ENCODE results near the gene ARFRP1. TPM values are rescaled to one million over a fixed set of nuclear protein-coding genes. Genes with fewer than 3 reads are reported as not detected.
"Not testable (repeated sequence)": the region's sequence is repeated elsewhere in the genome, so short reads cannot be mapped to it uniquely, and the experiment has no call there.

Gene ARFRP1
- total RNA-seq, 1 donor from 2014 or later: 55.5 TPM

DNA sequence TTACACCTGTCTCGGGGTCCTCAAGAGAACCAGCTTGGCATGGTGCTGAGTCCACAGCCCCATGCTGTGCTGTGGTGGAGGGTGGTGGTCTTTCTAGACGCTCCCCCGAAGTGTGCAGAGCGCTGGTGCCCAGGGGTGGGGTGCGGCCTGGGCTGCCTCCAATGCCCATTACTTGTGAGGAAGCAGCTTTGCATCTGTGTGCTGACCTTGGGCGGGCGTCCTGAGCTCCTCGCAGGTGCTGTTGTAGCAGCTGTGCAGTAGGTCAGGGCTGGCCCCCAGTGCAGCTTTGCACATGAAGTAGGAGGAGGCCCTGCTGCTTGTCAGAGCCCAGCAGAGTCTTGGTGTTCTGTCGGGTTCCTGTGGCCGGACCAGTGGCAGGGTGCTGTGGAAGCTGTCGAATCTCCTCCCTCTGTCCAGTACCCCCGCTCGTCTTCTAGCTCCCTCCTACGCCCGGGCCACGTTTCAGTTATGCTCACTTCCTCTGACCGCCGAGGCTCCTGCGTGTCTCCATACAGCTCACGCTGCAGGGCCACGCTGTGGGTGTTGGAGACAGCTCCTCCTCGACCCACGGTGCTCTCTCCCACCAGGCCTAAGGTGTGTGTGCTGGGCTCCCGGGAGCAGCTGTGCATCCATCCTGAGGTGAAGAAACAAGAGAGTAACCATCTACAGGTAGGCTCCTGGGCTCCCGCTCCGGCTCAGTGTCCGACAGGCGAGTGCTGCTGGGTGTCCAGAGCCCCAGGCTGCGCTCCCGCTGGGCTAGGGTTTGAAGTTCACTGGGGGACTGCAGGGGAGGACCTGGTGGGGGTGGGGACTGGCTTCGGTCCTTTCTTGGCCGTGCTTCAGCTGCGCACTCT lies 45.6 kb downstream of the ARFRP1 start:
- Histone ChIP-seq H3K27me3 (ENCODE audit: control insufficient read depth, insufficient read depth, low read length) (no peaks in the 10 kb centered on the region), H3K4me3 (ENCODE audit: low read depth, low read length) (no peak overlapping the region), H3K36me3 (ENCODE audit: control insufficient read depth, insufficient read depth, low read length) (peaks cover 8% of the 10 kb centered on the region)
- DNase-seq (ENCODE audit: low read depth) (no peak), FAIRE-seq (no peak)
- no peak for TF ChIP-seq CTCF (IDR thresholded peaks at IDR 0.05; ENCODE audit: insufficient read depth, low read length, severe bottlenecking)

DNA sequence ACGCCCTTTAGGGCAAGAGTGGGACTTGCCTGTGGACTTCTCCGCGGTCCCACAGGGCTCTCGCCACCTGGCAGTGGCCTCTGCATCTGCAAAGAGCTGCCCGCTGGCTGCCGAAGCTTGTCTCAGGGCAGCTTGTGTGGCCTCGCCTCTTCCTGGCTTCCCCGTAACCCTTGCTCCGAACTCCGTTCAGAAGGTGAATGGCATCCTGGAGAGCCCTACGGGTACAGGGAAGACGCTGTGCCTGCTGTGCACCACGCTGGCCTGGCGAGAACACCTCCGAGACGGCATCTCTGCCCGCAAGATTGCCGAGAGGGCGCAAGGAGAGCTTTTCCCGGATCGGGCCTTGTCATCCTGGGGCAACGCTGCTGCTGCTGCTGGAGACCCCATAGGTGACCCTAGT lies 46.7 kb downstream of the ARFRP1 start:
- FAIRE-seq: no peak
- H3K27me3 ChIP-seq (ENCODE audit: control insufficient read depth, insufficient read depth, low read length): no peaks in the 10 kb centered on the region
- no peak for TF ChIP-seq CTCF (IDR thresholded peaks at IDR 0.05; ENCODE audit: insufficient read depth, low read length, severe bottlenecking)
- DNase-seq (ENCODE audit: low read depth): no peak
- H3K4me3 ChIP-seq (ENCODE audit: low read depth, low read length): no peak overlapping the region
- H3K36me3 ChIP-seq (ENCODE audit: control insufficient read depth, insufficient read depth, low read length): peaks cover 7% of the 10 kb centered on the region

GRCh38 chr20:63660622-63661021 lies 47.2 kb downstream of the ARFRP1 start:
- peaks cover 5% of the 10 kb centered on the region for H3K36me3 ChIP-seq (ENCODE audit: control insufficient read depth, insufficient read depth, low read length)
- no peaks in the 10 kb centered on the region for H3K27me3 ChIP-seq (ENCODE audit: control insufficient read depth, insufficient read depth, low read length)
- DNase-seq (ENCODE audit: low read depth) (no peak), FAIRE-seq (no peak)
- no peak overlapping the region for H3K4me3 ChIP-seq (ENCODE audit: low read depth, low read length)
- TF ChIP-seq CTCF (IDR thresholded peaks at IDR 0.05; ENCODE audit: insufficient read depth, low read length, severe bottlenecking): no peak

- FAIRE-seq; DNase-seq (ENCODE audit: low read depth); H3K36me3 ChIP-seq (ENCODE audit: control insufficient read depth, insufficient read depth, low read length): not testable (repeated sequence)
Measured at GRCh38 chr20:63660174-63660573, 47.6 kb downstream of the ARFRP1 start.

GRCh38 chr20:63659370-63659769 lies 48.4 kb downstream of the ARFRP1 start:
- no peak for FAIRE-seq
- TF ChIP-seq CTCF (IDR thresholded peaks at IDR 0.05; ENCODE audit: insufficient read depth, low read length, severe bottlenecking): no peak
- H3K36me3 ChIP-seq (ENCODE audit: control insufficient read depth, insufficient read depth, low read length): peaks cover 5% of the 10 kb centered on the region
- DNase-seq (ENCODE audit: low read depth): no peak
- H3K27me3 ChIP-seq (ENCODE audit: control insufficient read depth, insufficient read depth, low read length): no peaks in the 10 kb centered on the region
- no peak overlapping the region for H3K4me3 ChIP-seq (ENCODE audit: low read depth, low read length)

More at GRCh38 chr20:63660174-63660573, 47.6 kb downstream of the ARFRP1 start:
- H3K27me3 ChIP-seq (ENCODE audit: control insufficient read depth, insufficient read depth, low read length); H3K4me3 ChIP-seq (ENCODE audit: low read depth, low read length): not testable (repeated sequence)

- no peak for TF ChIP-seq CTCF (IDR thresholded peaks at IDR 0.05; ENCODE audit: insufficient read depth, low read length, severe bottlenecking)
- peaks cover 4% of the 10 kb centered on the region for H3K36me3 ChIP-seq (ENCODE audit: control insufficient read depth, insufficient read depth, low read length)
- H3K4me3 ChIP-seq (ENCODE audit: low read depth, low read length): peak overlapping the region; percentile 70
- no peak for FAIRE-seq
- no peaks in the 10 kb centered on the region for H3K27me3 ChIP-seq (ENCODE audit: control insufficient read depth, insufficient read depth, low read length)
- DNase-seq (ENCODE audit: low read depth): no peak
Measured at GRCh38 chr20:63658749-63659187, 49.0 kb downstream of the ARFRP1 start.
